ENCODE data around the gene ULK4.

DNA sequence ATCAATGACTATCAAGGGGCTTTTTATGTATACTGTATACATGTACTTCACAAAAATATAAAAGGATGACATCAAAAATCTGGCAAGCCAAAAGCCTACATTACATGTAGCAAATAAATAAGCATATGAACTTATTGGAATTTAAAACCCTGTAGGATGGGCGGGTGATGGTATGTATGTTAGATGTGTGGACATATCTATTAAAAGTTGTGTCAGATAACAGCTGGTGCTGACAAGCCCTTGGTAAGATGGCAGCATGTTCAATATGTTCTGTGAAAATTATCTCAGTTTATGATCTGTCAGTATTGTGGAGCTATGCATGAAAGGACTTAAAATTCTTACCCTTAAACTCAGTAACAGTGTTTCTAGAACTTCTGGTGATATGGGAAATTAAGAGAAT is 742.5 kb downstream of the ULK4 start:
- TF ChIP-seq, protein P1, sequence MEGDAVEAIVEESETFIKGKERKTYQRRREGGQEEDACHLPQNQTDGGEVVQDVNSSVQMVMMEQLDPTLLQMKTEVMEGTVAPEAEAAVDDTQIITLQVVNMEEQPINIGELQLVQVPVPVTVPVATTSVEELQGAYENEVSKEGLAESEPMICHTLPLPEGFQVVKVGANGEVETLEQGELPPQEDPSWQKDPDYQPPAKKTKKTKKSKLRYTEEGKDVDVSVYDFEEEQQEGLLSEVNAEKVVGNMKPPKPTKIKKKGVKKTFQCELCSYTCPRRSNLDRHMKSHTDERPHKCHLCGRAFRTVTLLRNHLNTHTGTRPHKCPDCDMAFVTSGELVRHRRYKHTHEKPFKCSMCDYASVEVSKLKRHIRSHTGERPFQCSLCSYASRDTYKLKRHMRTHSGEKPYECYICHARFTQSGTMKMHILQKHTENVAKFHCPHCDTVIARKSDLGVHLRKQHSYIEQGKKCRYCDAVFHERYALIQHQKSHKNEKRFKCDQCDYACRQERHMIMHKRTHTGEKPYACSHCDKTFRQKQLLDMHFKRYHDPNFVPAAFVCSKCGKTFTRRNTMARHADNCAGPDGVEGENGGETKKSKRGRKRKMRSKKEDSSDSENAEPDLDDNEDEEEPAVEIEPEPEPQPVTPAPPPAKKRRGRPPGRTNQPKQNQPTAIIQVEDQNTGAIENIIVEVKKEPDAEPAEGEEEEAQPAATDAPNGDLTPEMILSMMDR (IDR thresholded peaks at IDR 0.05) = no peak
- TF ChIP-seq POLR2AphosphoS5 (IDR thresholded peaks at IDR 0.05) = no peak
- no peak for TF ChIP-seq POLR2A (IDR thresholded peaks at IDR 0.05)
